Liver (tissue), 9 donors: ENCODE results near the gene CCDC178. TPM values are rescaled to one million over a fixed set of nuclear protein-coding genes. Genes with fewer than 3 reads are reported as not detected.

Source experiments
- DNase-seq: peaks from one replicate; pipeline ENCODE4 v3.0.0-alpha.2; 2017; ENCODE audit warnings: low spot score
- H3K27ac ChIP-seq, 2 donors: one replicate each; pipeline ENCODE4 v1.7.0; 2013; ENCODE audit warnings: inconsistent platforms in 2 of 2, low read length in 2 of 2, control low read depth in 1 of 2, low read depth in 1 of 2, mild to moderate bottlenecking in 1 of 2
- H3K27me3 ChIP-seq, 4 donors: one replicate each; pipeline versions ENCODE4 v1.6.1 to v1.7.0; 2013; ENCODE audit warnings: low read length in 3 of 4, inconsistent platforms in 1 of 4, mild to moderate bottlenecking in 1 of 4, moderate library complexity in 1 of 4; ENCODE audit not compliant: control insufficient read depth in 4 of 4, insufficient read depth in 4 of 4
- H3K36me3 ChIP-seq, 4 donors: one replicate each; pipeline versions ENCODE4 v1.6.1 to v1.7.0; 2013; ENCODE audit warnings: low read length in 3 of 4, mild to moderate bottlenecking in 3 of 4, low read depth in 1 of 4, moderate library complexity in 1 of 4; ENCODE audit not compliant: control insufficient read depth in 4 of 4, insufficient read depth in 3 of 4
- H3K4me1 ChIP-seq, 4 donors: one replicate each; pipeline versions ENCODE4 v1.6.1 to v1.7.0; 2013; ENCODE audit warnings: low read length in 3 of 4, mild to moderate bottlenecking in 3 of 4, moderate library complexity in 1 of 4; ENCODE audit not compliant: control insufficient read depth in 4 of 4, insufficient read depth in 4 of 4
- H3K4me3 ChIP-seq, 3 donors: one replicate each; pipeline versions ENCODE4 v1.6.1 to v1.7.0; 2013; ENCODE audit warnings: low read length in 3 of 3, control low read depth in 1 of 3, low read depth in 1 of 3, mild to moderate bottlenecking in 1 of 3
- H3K9ac ChIP-seq, 2 donors: one replicate each; pipeline ENCODE4 v1.7.0; 2013; ENCODE audit warnings: low read length in 2 of 2, mild to moderate bottlenecking in 2 of 2, moderate library complexity in 2 of 2, control low read depth in 1 of 2, low read depth in 1 of 2
- H3K9me3 ChIP-seq, 4 donors: one replicate each; pipeline versions ENCODE4 v1.6.1 to v1.7.0; 2013; ENCODE audit warnings: low read length in 3 of 4; ENCODE audit not compliant: control insufficient read depth in 4 of 4
- ATF3 ChIP-seq: IDR thresholded peaks from 2 replicates; pipeline ENCODE4 v1.6.1; 2016; ENCODE audit warnings: antibody characterized with exemption
- CTCF ChIP-seq: fragments of 150-350 bp; IDR thresholded peaks from 2 replicates; pipeline ENCODE4 v1.5.1; 2017; ENCODE audit warnings: improper control_type of control experiment, low read depth, low read length; ENCODE audit not compliant: missing input control
- EGR1 ChIP-seq, 2 donors: IDR thresholded peaks; 2 replicates each; pipeline ENCODE4 v1.6.1; 2016 to 2018; ENCODE audit warnings: antibody characterized with exemption in 2 of 2, low read depth in 2 of 2
- FOXA1 ChIP-seq: IDR thresholded peaks from 2 replicates; pipeline ENCODE4 v1.6.1; 2016; ENCODE audit warnings: antibody characterized with exemption
- FOXA2 ChIP-seq: IDR thresholded peaks from 2 replicates; pipeline ENCODE4 v1.6.1; 2016; ENCODE audit warnings: antibody characterized with exemption
- GABPA ChIP-seq, 2 donors: IDR thresholded peaks in 1 of 2; conservative IDR thresholded peaks in 1 of 2; 2 replicates each; pipeline ENCODE4 v1.6.1; 2016; ENCODE audit warnings: antibody characterized with exemption in 2 of 2, mild to moderate bottlenecking in 1 of 2, moderate library complexity in 1 of 2
- HNF4A ChIP-seq, 2 donors: conservative IDR thresholded peaks; 2 replicates each; pipeline ENCODE4 v1.6.1; 2016; ENCODE audit warnings: antibody characterized with exemption in 2 of 2, mild to moderate bottlenecking in 2 of 2
- HNF4G ChIP-seq: IDR thresholded peaks from 2 replicates; pipeline ENCODE4 v1.6.1; 2016; ENCODE audit warnings: antibody characterized with exemption
- MAX ChIP-seq: IDR thresholded peaks from 2 replicates; pipeline ENCODE4 v1.6.1; 2016; ENCODE audit warnings: antibody characterized with exemption
- NR2F2 ChIP-seq: IDR thresholded peaks from 2 replicates; pipeline ENCODE4 v1.6.1; 2016; ENCODE audit warnings: antibody characterized with exemption
- REST ChIP-seq: IDR thresholded peaks from 2 replicates; pipeline ENCODE4 v1.6.1; 2016; ENCODE audit warnings: antibody characterized with exemption, mild to moderate bottlenecking
- RXRA ChIP-seq, 2 donors: IDR thresholded peaks; 2 replicates each; pipeline ENCODE4 v1.6.1; 2017 to 2018; ENCODE audit warnings: antibody characterized with exemption in 2 of 2, mild to moderate bottlenecking in 1 of 2
- SP1 ChIP-seq: IDR thresholded peaks from 2 replicates; pipeline ENCODE4 v1.6.1; 2018; ENCODE audit warnings: antibody characterized with exemption, mild to moderate bottlenecking
- YY1 ChIP-seq: IDR thresholded peaks from 2 replicates; pipeline ENCODE4 v1.6.1; 2016; ENCODE audit warnings: antibody characterized with exemption, mild to moderate bottlenecking
- WGBS: extraction: QIAGEN DNeasy Blood & Tissue Kit; methylation state at CpG from one replicate; pipeline ENCODE4 v1.1.7; 2013; 5-methylcytosine and 5-hydroxymethylcytosine counted together
- polyA plus RNA-seq, 2 donors: library from polyadenylated mRNA; stranded (reverse) in 1 of 2; unstranded in 1 of 2; fragments of 200-250 nt in 1 of 2; fragments of >200 nt in 1 of 2; fragmentation: Nextera tagmentation in 1 of 2; extraction: Ambion mirVana in 1 of 2; gene quantifications; one replicate each; pipeline versions ENCODE4 v1.2.1 to v1.2.3, GENCODE V29; 2013 to 2015
- total RNA-seq, 2 donors: library from RNA; depleted of rRNA; stranded (reverse); fragments of >200 nt; gene quantifications; one replicate each; pipeline ENCODE4 v1.2.3, GENCODE V29; 2014
- donor health status: healthy.
- donor health status: healthy.
- donor health status: healthy.
- donor health status: healthy.
- donor health status: healthy.

CCDC178 gene
- total and polyA plus RNA-seq, 4 donors: not detected

- Histone ChIP-seq H3K9me3 (peaks cover 0 to 3% (median 0%) of the 10 kb centered on the region in 4 donors), H3K4me1 (no peaks in the 10 kb centered on the region), H3K27ac (no peak overlapping the region), H3K36me3 (no peaks in the 10 kb centered on the region), H3K4me3 (no peak overlapping the region), H3K27me3 (no peaks in the 10 kb centered on the region), H3K9ac (no peak overlapping the region)
- no peak for DNase-seq
- WGBS: 92% methylated on average over 33 of the region's 33 CpGs
- no peak for TF ChIP-seq SP1
- no peak for TF ChIP-seq GABPA (IDR thresholded peaks at IDR 0.05 in 1 of 2, conservative IDR thresholded peaks at IDR 0.05 in 1 of 2)
- TF ChIP-seq FOXA1: no peak
- TF ChIP-seq YY1: no peak
- TF ChIP-seq RXRA (IDR thresholded peaks at IDR 0.05): no peak
- no peak for TF ChIP-seq MAX
- no peak for TF ChIP-seq HNF4G
- TF ChIP-seq ATF3: no peak
- no peak for TF ChIP-seq NR2F2
- no peak for TF ChIP-seq CTCF
- TF ChIP-seq EGR1 (IDR thresholded peaks at IDR 0.05; ENCODE audit: low read depth in 2 of 2): no peak
Observed at GRCh38 chr18:33316146-33316587, 124.4 kb downstream of the CCDC178 start.

GRCh38 chr18:33307520-33307919, 133.0 kb downstream of the CCDC178 start:
- Histone ChIP-seq H3K27me3 (no peaks in the 10 kb centered on the region), H3K27ac (no peak overlapping the region), H3K36me3 (no peaks in the 10 kb centered on the region), H3K4me3 (no peak overlapping the region), H3K9me3 (no peaks in the 10 kb centered on the region), H3K9ac (no peak overlapping the region), H3K4me1 (no peaks in the 10 kb centered on the region)
- DNase-seq: no peak
- TF ChIP-seq HNF4A (conservative IDR thresholded peaks at IDR 0.05) (no peak), SP1 (no peak), REST (no peak), FOXA2 (no peak), MAX (no peak), CTCF (no peak)
- WGBS: 64% methylated on average over 1 of the region's 1 CpG
